GM19351 (cell line): ENCODE measurements around the gene EEF1A1.
"Not testable (repeated sequence)": the region's sequence is repeated elsewhere in the genome, so short reads cannot be mapped to it uniquely, and the experiment has no call there.

ENCODE experiments used
- ATAC-seq: cut with Tn5 transposase; IDR thresholded peaks from one replicate; pipeline ENCODE4 v1.9.1; 2021; ENCODE audit warnings: mild to moderate bottlenecking, moderate library complexity; ENCODE audit not compliant: unreplicated experiment

Gene EEF1A1

DNA sequence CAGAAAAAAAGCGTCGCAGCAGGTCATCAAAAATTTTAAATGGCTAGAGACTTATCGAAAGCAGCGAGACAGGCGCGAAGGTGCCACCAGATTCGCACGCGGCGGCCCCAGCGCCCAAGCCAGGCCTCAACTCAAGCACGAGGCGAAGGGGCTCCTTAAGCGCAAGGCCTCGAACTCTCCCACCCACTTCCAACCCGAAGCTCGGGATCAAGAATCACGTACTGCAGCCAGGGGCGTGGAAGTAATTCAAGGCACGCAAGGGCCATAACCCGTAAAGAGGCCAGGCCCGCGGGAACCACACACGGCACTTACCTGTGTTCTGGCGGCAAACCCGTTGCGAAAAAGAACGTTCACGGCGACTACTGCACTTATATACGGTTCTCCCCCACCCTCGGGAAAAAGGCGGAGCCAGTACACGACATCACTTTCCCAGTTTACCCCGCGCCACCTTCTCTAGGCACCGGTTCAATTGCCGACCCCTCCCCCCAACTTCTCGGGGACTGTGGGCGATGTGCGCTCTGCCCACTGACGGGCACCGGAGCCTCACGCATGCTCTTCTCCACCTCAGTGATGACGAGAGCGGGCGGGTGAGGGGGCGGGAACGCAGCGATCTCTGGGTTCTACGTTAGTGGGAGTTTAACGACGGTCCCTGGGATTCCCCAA lies at the start of gene EEF1A1:
TSS of gene EEF1A1 (minus strand) at position 345 of the 663 bp plus-strand sequence. CDS start 1,006 bp downstream, outside the sequence.
- peak; percentile 54 for ATAC-seq

DNA sequence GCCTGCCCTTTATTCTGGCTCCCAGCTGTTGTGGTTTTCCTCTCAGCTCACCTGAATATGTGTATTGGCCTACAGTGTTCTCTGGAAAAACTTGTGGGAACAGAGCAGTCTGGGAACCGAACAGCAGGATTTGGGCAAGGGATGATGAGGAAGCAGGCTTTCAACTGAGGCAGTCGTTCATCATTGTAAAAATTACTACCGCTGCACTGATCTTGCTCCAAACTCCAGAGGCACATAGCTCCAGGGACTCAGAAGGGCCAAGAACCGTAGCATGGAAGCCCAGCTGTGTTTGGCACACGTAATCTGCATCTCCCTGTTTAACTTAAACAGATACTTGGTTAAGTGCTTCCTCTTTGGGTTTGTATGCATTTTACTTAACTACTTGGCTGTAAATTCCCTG lies 48.3 kb upstream of the EEF1A1 start:
- no peak for ATAC-seq

DNA sequence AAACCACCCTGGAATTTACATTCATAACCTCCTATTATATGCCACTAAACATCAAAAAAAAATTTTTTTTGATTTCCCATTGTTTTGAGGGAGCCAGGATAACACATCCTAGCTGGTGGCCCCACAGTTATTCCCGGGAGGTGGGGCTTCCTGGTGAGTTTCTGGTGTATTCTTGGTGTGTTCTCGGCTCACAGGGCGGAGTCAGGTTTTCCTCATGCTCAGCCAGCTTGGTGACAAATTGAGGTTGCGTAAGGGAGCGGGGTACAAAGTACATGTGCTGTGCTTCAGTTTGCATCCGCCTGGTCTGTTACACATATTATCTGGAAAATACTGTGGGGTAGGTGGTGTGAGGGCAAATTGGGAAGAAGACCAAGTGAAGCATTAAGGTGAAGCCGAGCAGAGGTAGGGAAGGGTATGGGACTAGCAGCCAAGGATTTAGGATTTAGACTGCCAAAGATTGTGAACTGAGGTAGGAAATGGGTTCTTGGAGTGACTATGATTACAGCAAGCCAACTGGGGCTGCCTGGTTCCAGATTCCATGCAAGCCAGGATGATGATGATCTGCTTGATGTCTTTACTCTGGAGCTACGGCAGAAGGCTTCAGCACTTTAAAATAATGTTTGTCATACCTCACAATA lies 46.2 kb upstream of the EEF1A1 start:
- ATAC-seq, result no peak

DNA sequence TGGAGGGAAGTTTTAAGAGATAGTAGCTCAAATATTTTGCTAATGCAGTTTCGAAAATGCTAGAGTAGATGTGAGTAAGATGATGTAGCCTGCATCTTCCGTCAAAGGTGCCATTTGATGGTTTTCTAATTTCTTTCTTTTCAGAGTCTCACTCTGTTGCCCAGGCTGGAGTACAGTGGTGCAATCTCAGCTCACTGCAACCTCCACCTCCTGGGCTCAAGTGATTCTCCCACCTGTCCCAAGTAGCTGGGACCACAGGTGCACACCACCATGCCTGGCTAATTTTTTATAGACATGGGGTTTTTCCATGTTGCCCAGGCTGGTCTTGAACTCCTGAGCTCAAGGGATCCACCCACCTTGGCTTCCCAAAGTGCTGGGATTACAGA lies 45.6 kb upstream of the EEF1A1 start:
- not testable (repeated sequence) for ATAC-seq

DNA sequence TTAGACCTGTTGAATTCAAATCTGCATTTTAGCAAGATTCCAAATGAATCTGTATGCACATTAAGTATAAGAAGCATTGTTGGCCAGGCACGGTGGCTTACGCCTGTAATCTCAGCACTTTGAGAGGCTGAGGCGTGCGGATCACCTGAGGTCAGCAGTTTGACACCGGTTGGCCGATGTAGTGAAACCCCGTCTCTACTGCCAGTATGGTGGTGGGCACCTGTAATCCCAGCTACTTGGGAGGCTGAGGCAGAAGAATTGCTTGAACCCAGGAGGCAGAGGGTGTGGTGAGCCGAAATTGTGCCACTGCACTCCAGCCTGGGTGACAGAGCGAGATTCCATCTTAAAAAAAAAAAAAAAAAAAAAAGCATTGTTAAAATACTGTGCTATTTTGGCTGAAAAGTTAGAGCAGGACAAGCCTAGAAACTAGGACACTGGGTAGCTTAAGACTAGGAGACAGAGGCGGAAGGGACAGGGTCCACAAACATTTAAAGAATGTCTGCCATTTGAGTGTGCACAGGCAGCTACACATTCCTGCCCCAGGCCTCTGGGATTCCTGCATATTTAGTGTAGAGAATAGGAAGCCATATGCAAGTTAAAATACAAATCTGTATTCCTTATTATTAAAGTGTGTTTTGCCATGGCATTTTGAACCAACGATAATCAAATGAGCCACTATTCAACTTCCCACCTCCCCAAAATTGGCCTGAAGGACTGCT lies 45.1 kb upstream of the EEF1A1 start:
- ATAC-seq, result no peak

DNA sequence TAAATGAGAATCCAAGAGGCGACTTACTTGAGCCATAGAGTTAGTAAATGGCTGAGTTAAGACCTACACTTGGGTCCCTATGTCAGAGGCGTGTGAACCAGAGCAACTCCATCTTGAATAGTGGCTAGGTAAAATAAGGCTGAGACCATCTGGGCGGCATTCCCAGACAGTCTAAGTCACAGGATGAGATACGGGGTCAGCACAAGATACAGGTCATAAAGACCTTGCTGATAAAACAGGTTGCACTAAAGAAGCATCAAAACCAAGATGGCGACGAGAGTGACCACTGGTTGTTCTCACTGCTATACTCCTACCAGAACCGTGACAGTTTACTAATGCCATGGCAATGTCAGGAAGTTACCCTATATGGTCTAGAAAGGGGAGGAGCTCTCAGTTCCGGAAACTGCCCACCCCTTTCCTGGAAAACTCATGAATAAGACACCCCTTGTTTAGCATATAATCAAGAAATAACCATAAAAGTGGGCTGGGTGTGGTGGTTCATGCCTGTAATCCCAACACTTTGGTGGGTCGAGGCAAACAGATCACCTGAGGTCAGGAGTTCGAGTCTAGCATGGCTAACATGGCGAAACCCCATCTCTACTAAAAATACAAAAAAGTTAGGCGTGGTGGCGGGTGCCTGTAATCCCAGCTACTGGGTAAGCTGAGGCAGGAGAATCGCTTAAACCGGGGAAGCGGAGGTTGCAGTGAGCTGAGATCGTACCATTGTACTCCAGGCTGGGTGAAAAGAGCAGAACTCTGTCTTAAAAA lies 43.9 kb upstream of the EEF1A1 start:
- ATAC-seq, result no peak

DNA sequence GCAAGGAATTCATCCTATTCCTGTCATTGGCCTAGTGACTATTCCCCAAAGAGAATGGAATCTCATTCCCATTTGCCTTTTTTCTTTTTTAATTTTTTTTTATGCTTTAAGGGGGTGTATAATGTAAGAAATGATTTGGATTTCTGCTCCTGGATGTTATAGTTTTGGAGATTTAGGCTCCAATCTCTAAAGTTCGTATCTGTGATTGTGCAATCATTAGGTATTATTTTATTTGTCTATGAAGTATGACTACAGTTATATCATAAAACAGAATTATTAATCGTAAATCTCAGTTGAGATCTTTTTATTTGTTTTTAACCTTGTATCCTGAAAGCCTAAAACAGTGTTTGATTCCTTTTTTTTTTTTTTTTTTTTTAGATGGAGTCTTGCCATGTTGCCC lies 41.7 kb upstream of the EEF1A1 start:
- no peak for ATAC-seq

DNA sequence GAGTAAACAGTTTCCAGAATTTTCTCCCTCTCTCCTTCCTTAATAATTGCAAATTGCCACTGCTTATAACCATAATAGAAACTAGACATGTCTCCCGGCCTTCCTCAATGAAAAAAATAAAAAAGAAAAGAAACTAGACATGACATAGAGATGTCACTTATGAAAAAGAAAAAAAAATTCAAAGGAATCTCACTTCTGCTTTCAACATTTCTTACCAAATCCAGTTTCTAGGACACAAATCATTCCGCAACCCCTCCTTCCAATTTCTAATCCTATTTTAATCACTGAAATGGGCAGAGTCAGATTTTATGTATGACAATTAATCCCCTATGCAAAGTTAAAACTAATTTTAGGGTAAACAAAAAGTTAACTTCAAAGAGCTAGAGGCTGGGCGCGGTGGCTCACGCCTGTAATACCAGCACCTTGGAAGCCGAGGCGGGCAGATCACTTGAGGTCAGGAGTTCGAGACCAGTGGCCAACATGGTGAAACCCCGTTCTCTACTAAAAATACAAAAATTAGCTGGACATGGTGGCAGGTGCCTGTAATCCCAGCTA lies 40.1 kb upstream of the EEF1A1 start:
- peak; percentile 60 for ATAC-seq

DNA sequence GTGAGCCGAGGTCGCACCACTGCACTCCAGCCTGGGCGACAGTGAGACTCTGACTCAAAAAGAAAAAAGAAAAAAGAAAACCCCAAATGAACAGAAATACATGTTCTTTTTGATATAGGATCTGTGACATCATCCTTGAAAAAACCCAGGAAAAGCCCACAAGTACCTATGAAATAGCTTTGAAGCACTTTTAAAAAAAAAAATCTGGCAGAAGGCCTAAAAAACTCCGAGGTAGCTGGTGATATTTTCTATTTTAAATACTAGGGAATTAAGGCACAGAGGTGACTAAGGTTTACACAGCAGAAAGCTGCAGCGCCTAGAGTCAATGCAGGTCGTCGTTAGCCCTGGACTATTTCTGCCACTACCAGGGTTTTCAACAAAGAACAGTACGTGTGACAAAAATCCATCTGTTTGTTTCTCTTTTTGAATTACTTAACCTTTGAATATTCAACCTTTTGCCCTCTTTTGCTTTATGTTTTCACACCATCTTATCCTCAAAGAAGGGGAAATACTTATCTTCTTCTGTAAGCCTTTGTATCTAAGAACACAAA lies 39.4 kb upstream of the EEF1A1 start:
- ATAC-seq, result peak; percentile 45

DNA sequence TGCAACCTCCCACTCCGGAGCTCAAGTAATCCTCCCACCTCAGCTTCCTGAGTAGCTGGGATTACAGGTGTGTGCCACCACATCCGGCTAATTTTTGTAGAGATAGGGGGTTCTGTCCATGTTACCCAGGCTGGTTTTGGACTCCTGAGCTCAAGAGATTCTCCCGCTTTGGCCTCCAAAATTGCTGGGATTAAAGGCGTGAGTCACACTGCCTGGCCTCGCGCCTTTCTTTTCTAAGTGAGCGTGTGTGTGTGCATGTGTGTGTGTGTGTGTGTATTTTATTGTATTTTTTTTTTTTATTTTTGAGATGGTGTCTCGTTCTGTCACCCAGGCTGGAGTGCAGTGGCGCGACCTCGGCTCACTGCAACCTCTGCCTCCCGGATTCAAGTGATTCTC lies 38.6 kb upstream of the EEF1A1 start:
- ATAC-seq, result not testable (repeated sequence)

DNA sequence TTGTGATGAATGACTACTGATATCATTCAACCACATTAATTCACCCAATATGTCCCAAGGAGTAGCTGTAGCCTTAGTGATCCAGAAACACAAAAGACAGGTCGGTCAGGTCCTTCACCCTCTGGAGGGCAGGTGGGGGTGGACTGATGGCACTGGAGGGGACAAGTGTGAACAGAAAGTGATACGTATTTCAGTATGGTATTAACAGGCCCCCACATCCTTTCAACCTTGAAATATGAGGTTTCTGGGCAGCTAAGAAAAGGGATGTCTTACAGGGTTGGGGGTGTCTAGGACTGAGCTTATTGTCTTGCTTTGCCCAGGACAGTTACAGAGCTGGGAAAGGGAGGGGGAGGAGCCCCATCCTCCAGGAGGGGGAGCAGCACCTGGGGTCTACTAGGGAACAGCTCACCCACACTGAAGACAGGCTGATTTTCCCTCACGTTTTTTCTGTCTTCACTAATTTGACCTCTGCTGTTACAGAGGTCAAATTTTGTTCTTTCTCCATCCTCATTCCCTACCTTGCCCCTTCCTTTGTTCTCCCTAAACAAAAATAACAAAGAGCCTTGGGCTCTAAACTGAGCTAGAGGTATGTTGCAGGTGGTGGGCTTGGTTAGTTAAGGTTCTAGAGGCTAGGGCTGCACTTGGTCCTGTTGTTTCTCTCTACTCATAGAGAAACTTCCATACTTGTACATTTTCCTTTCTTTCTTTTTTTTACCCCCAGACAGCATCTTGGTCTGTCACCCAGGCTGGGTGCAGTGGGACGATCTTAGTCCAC lies 38.0 kb upstream of the EEF1A1 start:
- ATAC-seq, result peak; percentile 55

DNA sequence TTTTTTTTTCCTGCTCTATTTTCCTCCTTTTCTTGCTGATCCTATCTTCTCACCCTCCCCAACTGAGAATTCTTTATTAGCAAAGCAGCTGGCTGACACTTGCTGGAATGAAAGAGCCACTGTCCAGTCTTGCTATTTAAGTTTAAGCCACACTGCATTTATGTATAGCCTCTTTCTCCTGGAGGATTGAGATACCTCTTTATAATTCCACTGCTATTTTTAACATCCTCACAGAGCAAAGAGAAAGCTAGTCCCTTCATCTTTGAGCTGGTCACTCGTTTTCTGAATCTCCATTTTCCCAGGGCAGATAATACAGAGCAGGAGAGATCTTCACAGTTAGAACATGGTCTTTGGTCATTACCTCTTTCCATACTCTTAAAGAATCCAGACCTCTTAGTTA lies 36.0 kb upstream of the EEF1A1 start:
- no peak for ATAC-seq

DNA sequence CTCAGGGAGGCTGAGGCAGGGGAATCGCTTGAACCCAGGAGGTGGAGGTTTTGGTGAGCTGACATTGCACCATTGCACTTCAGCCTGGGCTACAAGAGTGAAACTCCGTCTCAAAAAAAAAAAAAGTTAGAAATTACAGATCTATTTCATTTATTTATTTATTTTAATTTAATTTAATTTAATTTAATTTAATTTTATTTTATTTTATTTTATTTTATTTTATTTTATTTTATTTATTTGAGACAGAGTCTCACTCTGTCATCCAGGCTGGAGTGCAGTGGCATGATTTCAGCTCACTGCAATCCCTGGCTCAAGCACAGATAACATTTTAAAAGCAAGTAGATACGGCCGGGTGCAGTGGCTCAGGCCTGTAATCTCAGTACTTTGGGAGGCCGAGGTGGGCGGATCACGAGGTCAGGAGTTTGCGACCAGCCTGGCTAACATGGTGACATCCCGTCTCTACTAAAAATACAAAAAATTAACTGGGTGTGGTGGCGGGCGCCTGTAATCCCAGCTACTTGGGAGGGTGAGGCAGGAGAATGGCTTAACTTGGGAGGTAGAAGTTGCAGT lies 34.6 kb upstream of the EEF1A1 start:
- ATAC-seq, result not testable (repeated sequence)

DNA sequence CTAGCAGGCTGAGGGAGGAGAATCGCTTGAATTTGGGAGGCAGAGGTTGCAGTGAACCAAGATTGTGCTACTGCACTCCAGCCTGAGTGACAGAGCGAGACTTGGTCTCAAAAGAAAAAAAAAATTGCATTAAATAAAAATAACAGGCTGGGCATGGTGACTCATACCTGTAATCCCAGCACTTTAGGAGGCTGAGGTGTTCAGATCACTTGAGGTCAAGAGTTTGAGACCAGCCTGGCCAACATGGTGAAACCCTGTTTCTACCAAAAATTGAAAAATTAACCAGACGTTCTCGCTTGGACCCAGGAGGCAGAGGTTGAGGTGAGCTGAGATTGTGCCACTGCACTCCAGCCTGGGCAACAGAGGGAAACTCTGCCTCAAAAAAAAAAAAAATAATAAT lies 30.3 kb upstream of the EEF1A1 start:
- ATAC-seq, result not testable (repeated sequence)

DNA sequence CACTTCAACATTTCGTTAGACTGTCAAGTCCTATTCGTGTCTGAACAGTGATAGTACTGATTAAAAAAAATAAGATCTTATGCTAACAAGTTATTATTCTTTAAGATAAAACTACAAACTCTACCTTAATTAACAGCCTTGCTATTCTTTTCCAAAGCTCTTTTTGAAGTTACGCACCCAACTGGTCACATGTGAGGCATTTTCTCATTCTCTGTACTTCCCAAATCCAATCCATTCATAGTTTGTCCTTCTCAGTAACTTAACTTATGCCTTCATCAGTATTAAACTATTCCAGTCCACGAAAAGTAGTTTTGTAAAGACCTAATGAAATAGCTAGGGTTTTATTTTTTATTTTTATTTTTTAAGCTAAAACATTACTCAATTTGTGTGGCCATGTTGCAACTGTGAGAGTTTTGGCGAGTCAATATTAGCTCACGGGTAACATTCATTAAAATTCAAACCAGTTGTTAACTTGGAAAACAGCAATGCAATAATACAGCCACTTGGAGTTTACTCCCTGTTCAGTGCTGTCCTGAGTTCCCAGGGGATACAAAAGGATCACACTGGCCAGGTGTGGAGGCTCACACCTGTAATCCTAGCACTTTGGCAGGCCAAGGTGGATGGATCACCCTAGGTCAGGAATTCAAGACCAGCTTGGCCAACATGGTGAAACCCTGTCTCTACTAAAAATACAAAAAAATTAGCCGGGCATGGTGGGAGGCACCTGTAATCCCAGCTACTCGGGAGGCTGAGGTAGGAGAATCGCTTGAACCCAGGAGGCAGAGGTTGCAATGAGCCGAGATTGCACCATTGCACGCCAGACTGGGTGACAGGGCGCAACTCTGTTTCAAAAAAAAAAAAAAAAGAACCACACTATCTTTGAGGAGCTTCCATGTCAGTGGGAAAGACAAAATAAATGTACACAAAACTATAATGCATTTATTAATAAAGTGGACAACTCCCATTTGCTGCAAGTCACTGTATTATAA lies 27.9 kb upstream of the EEF1A1 start:
- no peak for ATAC-seq

DNA sequence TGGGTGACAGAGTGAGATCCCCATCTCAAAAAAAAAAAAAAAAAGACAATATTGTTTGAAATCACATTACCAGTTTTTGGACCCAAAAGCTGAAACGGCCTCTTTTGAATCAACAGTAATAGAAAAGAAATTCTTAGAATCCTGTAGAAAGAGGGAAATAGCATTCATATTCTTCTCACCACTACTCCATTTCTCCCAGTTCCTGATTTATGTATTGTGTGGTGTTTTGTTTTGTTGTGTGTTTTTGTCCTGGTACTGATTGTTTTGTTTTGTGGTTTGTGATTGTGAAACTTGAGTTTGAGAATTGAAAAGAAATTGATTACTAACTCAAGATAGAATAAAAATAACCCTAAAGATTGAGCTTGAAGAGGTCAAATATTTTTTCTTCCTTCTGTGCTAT lies 26.2 kb upstream of the EEF1A1 start:
- no peak for ATAC-seq

DNA sequence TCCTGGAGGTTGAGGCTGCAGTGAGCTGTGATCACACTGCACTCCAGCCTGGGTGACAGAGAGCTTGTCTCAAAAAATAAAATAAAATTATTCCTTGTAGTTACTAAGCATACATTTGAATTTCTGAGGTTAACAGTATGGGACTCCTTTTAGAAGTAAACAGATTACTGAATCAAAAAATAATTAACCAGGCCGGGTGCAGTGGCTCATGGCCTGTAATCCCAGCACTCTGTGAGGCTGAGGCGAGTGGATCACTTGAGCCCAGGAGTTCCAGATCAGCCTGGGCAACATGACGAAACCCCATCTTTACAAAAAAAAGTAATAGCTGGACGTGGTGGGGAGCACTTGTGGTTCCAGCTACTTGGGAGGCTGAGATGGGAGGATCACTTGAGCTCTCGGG lies 22.1 kb upstream of the EEF1A1 start:
- no peak for ATAC-seq

DNA sequence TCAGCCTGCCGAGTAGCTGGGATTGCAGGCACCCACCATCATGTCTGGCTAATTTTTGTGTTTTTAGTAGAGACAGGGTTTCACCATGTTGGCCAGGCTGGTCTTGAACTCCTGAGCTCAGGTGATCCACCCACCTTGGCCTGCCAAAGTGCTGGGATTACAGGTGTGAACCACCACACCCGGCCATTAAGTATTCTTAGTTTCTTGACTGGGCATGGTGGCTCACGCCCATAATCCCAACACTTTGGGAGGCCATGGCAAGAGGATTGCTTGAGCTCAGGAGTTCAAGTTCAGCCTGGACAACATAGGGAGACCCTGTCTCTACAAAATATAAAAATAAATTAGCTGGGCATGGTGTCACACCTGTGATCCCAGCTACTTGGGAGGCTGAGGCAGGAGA lies 21.6 kb upstream of the EEF1A1 start:
- ATAC-seq, result not testable (repeated sequence)
